Activated CD4-positive, alpha-beta T cell treated with anti-CD3 and anti-CD28 coated beads, Interleukin-2, amount 10 ng/mL, durations not matched to agents 24 days and 14 days (primary cell): ENCODE results near the gene GNG3. TPM values are rescaled to one million over a fixed set of nuclear protein-coding genes. Genes with fewer than 3 reads are reported as not detected.
"Not testable (repeated sequence)": the region's sequence is repeated elsewhere in the genome, so short reads cannot be mapped to it uniquely, and the experiment has no call there.

Experiments used
- DNase-seq: peaks from one replicate; pipeline ENCODE4 v3.0.0; 2022
- H3K27ac Mint-ChIP-seq: one replicate; pipeline ENCODE4 v1.8.0; 2022; ENCODE audit warnings: mild to moderate bottlenecking, mixed read lengths
- H3K27me3 Mint-ChIP-seq: one replicate; pipeline ENCODE4 v1.8.0; 2022; ENCODE audit warnings: mixed read lengths
- H3K36me3 Mint-ChIP-seq: one replicate; pipeline ENCODE4 v1.8.0; 2022; ENCODE audit warnings: low read depth, mild to moderate bottlenecking, mixed read lengths
- H3K4me1 Mint-ChIP-seq: one replicate; pipeline ENCODE4 v1.8.0; 2021; ENCODE audit warnings: mixed read lengths
- H3K4me3 Mint-ChIP-seq: one replicate; pipeline ENCODE4 v1.8.0; 2022; ENCODE audit warnings: mild to moderate bottlenecking, moderate library complexity, mixed read lengths
- H3K9me3 Mint-ChIP-seq: one replicate; pipeline ENCODE4 v1.8.0; 2021; ENCODE audit warnings: mixed read lengths
- intact Hi-C: fragments of 100-400 bp; cut with micrococcal nuclease; formaldehyde crosslinking; loops from one replicate; pipeline ENCODE4 v1.15.1; 2023
- total RNA-seq: library from RNA; stranded (reverse); gene quantifications from 2 replicates; pipeline ENCODE4 v1.2.3, GENCODE V29; 2022

The GNG3 gene
- total RNA-seq, 1 donor from 2014 or later = not detected

DNA sequence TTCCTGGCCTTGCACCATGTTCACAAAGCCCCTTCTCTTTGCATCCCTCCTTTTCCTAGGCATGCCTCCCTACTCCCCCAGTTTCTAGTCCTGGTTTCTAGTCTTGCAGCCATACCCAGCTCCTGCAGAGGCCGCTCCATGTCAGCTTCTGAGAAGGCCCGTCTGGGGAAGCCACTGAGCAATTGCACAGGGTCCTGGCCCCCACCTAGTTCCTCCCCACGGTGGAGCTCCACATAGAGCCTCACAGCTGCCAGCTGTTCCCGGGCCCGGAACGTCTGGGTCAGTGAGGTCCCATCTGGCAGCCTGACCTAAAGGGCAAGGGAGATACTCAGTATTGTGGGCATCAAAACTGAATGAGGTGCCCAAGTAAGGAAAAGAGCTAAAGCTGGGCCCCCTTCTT is 30.8 kb upstream of the GNG3 start:
- H3K36me3 Mint-ChIP-seq = peaks cover 37% of the 10 kb centered on the region
- no peaks in the 10 kb centered on the region for H3K27me3 Mint-ChIP-seq

DNA sequence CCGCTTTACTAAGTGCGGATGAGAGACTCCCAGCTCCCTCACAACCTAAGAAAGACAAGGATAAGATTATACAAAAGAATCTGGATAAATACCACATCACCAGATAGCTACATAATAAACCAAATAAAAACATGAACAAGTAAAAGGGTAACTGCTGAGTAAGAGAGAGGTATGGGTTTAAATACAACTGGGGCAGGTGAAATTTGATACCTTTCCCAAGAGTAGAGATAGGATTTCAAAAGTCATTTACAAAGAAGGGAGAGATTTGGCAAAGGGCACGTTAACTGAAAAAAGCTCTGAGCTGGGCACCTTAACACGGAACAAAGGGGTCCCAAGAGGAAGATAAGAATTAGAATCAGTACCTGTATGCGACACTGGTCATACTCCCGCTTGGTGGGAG is 30.3 kb upstream of the GNG3 start:
- no peaks in the 10 kb centered on the region for H3K27me3 Mint-ChIP-seq
- peaks cover 34% of the 10 kb centered on the region for H3K4me1 Mint-ChIP-seq
- H3K27ac Mint-ChIP-seq = peak overlapping the region; percentile 23
- H3K9me3 Mint-ChIP-seq = no peaks in the 10 kb centered on the region
- H3K36me3 Mint-ChIP-seq = peaks cover 34% of the 10 kb centered on the region
- DNase-seq = no peak
- peak overlapping the region; percentile 85 for H3K4me3 Mint-ChIP-seq
- intact Hi-C loops = loop anchor here (10.0 kb wide), 1 partner anchor 252 kb away; no protein-coding TSS in a partner anchor

More for the DNA sequence above, 30.8 kb upstream of the GNG3 start:
- peaks cover 35% of the 10 kb centered on the region for H3K4me1 Mint-ChIP-seq
- H3K27ac Mint-ChIP-seq = no peak overlapping the region
- DNase-seq = no peak
- no peaks in the 10 kb centered on the region for H3K9me3 Mint-ChIP-seq
- intact Hi-C loops = loop anchor here (10.0 kb wide), 1 partner anchor 252 kb away; no protein-coding TSS in a partner anchor
- H3K4me3 Mint-ChIP-seq = peak overlapping the region; percentile 85

- peaks cover 29% of the 10 kb centered on the region for H3K4me1 Mint-ChIP-seq
- H3K4me3 Mint-ChIP-seq = peak overlapping the region; percentile 85
- intact Hi-C loops = loop anchor here (2.0 to 10.0 kb wide), 3 partner anchors 13 to 253 kb away; partner anchors contain the start of genes C11orf98, CSKMT and INTS5
Observed at GRCh38 chr11:62677714-62678113, 29.8 kb upstream of the GNG3 start.

DNA sequence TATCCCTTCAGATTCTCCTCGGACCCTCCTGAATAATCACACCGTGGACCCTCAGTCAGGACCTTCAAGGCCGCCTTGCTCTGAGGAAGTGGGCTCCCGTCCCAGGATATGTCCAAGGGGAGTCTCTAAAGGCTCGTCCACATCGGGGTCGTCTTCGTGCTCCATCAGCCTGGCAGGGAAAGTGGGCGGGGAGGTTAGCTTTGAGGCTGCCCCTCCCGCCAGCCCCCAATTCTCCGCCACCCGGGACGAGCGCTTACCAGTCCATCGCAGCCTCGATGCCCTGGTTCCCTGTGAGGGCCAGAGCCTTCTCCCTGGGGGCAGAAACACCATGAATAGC is 29.1 kb upstream of the GNG3 start:
- Mint-ChIP-seq H3K27ac (peak overlapping the region; percentile 96), H3K36me3 (peaks cover 29% of the 10 kb centered on the region), H3K9me3 (no peaks in the 10 kb centered on the region), H3K4me1 (peaks cover 29% of the 10 kb centered on the region), H3K4me3 (peak overlapping the region; percentile 85), H3K27me3 (no peaks in the 10 kb centered on the region)
- intact Hi-C loops = loop anchor here (2.0 to 10.0 kb wide), 3 partner anchors 14 to 254 kb away; partner anchors contain the start of genes C11orf98, CSKMT and INTS5
- no peak for DNase-seq

More at GRCh38 chr11:62677714-62678113, 29.8 kb upstream of the GNG3 start:
- Mint-ChIP-seq H3K9me3 (no peaks in the 10 kb centered on the region), H3K27ac (peak overlapping the region; percentile 96), H3K27me3 (no peaks in the 10 kb centered on the region), H3K36me3 (peaks cover 31% of the 10 kb centered on the region)
- no peak for DNase-seq

- Mint-ChIP-seq H3K27ac (peak within 1 kb of the TSS; percentile 96), H3K4me3 (peak within 1 kb of the TSS; percentile 85), H3K9me3 (no peaks in the 10 kb centered on the region), H3K27me3 (no peaks in the 10 kb centered on the region), H3K36me3 (peaks cover 26% of the 10 kb centered on the region), H3K4me1 (peaks cover 27% of the 10 kb centered on the region)
- DNase-seq = peak; percentile 95
- intact Hi-C loops = loop anchor here (1.0 to 10.0 kb wide), 5 partner anchors 8 to 254 kb away; partner anchors contain the start of genes C11orf98, CSKMT, INTS5 and UQCC3
Observed at GRCh38 chr11:62678770-62679696, 28.4 kb upstream of the GNG3 start, which contains the start of gene UBXN1. UBXN1 (minus strand) TSS chr11:62679073; CDS start chr11:62678923, 150 bp downstream.

GRCh38 chr11:62680825-62681240 is 26.6 kb upstream of the GNG3 start:
- DNase-seq = peak; percentile 84
- H3K9me3 Mint-ChIP-seq = no peaks in the 10 kb centered on the region
- peaks cover 24% of the 10 kb centered on the region for H3K4me1 Mint-ChIP-seq
- peaks cover 21% of the 10 kb centered on the region for H3K36me3 Mint-ChIP-seq
- H3K27ac Mint-ChIP-seq = peak overlapping the region; percentile 61
- intact Hi-C loops = no loop called here
- H3K4me3 Mint-ChIP-seq = peak overlapping the region; percentile 44
- H3K27me3 Mint-ChIP-seq = no peaks in the 10 kb centered on the region

GRCh38 chr11:62682518-62682917 is 25.0 kb upstream of the GNG3 start:
- intact Hi-C loops = no loop called here
- H3K27ac Mint-ChIP-seq = no peak overlapping the region

GRCh38 chr11:62687508-62688396 is 19.7 kb upstream of the GNG3 start:
- no peaks in the 10 kb centered on the region for H3K9me3 Mint-ChIP-seq
- DNase-seq = no peak
- H3K36me3 Mint-ChIP-seq = peaks cover 19% of the 10 kb centered on the region
- H3K27ac Mint-ChIP-seq = no peak overlapping the region
- intact Hi-C loops = no loop called here
- H3K27me3 Mint-ChIP-seq = peaks cover 9% of the 10 kb centered on the region
- no peaks in the 10 kb centered on the region for H3K4me1 Mint-ChIP-seq
- no peak overlapping the region for H3K4me3 Mint-ChIP-seq

More at GRCh38 chr11:62682518-62682917, 25.0 kb upstream of the GNG3 start:
- Mint-ChIP-seq H3K4me1 (peaks cover 16% of the 10 kb centered on the region), H3K9me3 (no peaks in the 10 kb centered on the region), H3K36me3 (peaks cover 7% of the 10 kb centered on the region), H3K4me3 (no peak overlapping the region), H3K27me3 (peaks cover 2% of the 10 kb centered on the region)
- no peak for DNase-seq

DNA sequence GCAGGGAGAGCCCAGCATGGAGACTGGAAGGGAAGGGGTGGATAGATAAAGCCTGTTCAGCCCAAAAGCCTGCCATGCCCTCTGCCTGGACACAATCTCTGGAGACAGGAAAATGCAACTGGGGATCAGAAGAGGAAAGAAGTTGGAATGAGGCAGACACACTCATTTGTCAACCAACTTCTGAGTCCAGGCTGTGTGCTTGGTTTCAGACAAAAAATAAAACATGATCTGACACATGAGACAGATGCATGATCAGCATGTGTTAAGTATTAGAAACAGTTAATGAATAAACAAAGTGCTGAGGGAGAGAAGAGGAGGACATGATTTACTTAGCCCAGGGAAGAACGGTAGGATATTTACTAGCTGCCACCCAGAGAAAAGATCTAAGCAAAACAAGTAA is 19.0 kb upstream of the GNG3 start:
- Mint-ChIP-seq H3K9me3 (no peaks in the 10 kb centered on the region), H3K27me3 (peaks cover 9% of the 10 kb centered on the region), H3K27ac (no peak overlapping the region), H3K36me3 (peaks cover 23% of the 10 kb centered on the region), H3K4me1 (no peaks in the 10 kb centered on the region), H3K4me3 (no peak overlapping the region)
- intact Hi-C loops = no loop called here
- no peak for DNase-seq

GRCh38 chr11:62689421-62690183 is 17.9 kb upstream of the GNG3 start, which contains the start of gene LRRN4CL:
LRRN4CL (minus strand) TSS chr11:62689530; CDS start chr11:62688508, 1,022 bp downstream.
- H3K27ac Mint-ChIP-seq = no peak within 1 kb of the TSS
- H3K36me3 Mint-ChIP-seq = peaks cover 25% of the 10 kb centered on the region
- H3K4me1 Mint-ChIP-seq = peaks cover 2% of the 10 kb centered on the region
- DNase-seq = no peak
- no peaks in the 10 kb centered on the region for H3K9me3 Mint-ChIP-seq
- no peak within 1 kb of the TSS for H3K4me3 Mint-ChIP-seq
- H3K27me3 Mint-ChIP-seq = peaks cover 9% of the 10 kb centered on the region
- intact Hi-C loops = loop anchor here (5.0 kb wide), 2 partner anchors 97 to 297 kb away; partner anchors contain the start of gene TUT1

- not testable (repeated sequence) for H3K4me3 Mint-ChIP-seq, H3K27me3 Mint-ChIP-seq, H3K27ac Mint-ChIP-seq, H3K4me1 Mint-ChIP-seq, DNase-seq, H3K9me3 Mint-ChIP-seq
- intact Hi-C loops = loop anchor here (5.0 kb wide), 2 partner anchors 101 to 301 kb away; partner anchors contain the start of gene TUT1
- H3K36me3 Mint-ChIP-seq = peaks cover 30% of the 10 kb centered on the region
Observed at GRCh38 chr11:62693624-62694023, 13.9 kb upstream of the GNG3 start.

- intact Hi-C loops = loop anchor here (5.0 kb wide), 2 partner anchors 102 to 302 kb away; partner anchors contain the start of gene TUT1
Observed at GRCh38 chr11:62694455-62695167, 12.9 kb upstream of the GNG3 start.

More at GRCh38 chr11:62694455-62695167, 12.9 kb upstream of the GNG3 start:
- peaks cover 26% of the 10 kb centered on the region for H3K36me3 Mint-ChIP-seq
- no peaks in the 10 kb centered on the region for H3K27me3 Mint-ChIP-seq
- H3K4me1 Mint-ChIP-seq = peaks cover 7% of the 10 kb centered on the region
- H3K4me3 Mint-ChIP-seq = no peak overlapping the region
- peak overlapping the region; percentile 68 for H3K27ac Mint-ChIP-seq
- no peaks in the 10 kb centered on the region for H3K9me3 Mint-ChIP-seq
- peak; percentile 93 for DNase-seq
